ENCODE data around the gene TIMMDC1. TPM values are rescaled to one million over a fixed set of nuclear protein-coding genes. Genes with fewer than 3 reads are reported as not detected.

The TIMMDC1 gene
- total and polyA plus RNA-seq, 10 donors = 33.0 to 85.7 (median 71.4) TPM

DNA sequence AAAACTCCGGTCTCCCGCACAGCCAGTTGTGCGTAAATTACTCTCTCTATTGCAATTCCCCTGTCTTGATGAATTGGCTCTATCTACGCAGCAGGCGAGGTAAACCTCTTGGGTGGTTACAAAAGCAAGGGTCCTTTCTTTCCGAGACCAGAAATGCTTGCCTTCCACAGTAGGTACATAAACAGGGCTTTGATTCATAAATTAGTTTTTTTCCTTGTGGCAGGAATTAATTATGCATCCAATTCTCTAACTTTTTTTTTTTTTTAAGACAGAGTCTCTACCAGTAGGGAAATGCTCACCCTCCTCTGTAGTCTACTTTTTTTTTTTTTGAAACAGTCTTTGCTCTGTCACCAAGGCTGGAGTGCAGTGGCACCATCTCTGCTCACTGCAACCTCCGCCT lies 44.8 kb downstream of the TIMMDC1 start:
- WGBS, 5 donors = 84 to 97% (median 92%) methylated on average over 7 of the region's 7 CpGs
- TF ChIP-seq POLR2AphosphoS5 (IDR thresholded peaks at IDR 0.05) = no peak
- TF ChIP-seq, protein P1, sequence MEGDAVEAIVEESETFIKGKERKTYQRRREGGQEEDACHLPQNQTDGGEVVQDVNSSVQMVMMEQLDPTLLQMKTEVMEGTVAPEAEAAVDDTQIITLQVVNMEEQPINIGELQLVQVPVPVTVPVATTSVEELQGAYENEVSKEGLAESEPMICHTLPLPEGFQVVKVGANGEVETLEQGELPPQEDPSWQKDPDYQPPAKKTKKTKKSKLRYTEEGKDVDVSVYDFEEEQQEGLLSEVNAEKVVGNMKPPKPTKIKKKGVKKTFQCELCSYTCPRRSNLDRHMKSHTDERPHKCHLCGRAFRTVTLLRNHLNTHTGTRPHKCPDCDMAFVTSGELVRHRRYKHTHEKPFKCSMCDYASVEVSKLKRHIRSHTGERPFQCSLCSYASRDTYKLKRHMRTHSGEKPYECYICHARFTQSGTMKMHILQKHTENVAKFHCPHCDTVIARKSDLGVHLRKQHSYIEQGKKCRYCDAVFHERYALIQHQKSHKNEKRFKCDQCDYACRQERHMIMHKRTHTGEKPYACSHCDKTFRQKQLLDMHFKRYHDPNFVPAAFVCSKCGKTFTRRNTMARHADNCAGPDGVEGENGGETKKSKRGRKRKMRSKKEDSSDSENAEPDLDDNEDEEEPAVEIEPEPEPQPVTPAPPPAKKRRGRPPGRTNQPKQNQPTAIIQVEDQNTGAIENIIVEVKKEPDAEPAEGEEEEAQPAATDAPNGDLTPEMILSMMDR (IDR thresholded peaks at IDR 0.05 in 8 of 11, conservative IDR thresholded peaks at IDR 0.05 in 3 of 11) = no peak
- TF ChIP-seq POLR2A (IDR thresholded peaks at IDR 0.05) = no peak
- H3K4me3 ChIP-seq = no peak overlapping the region
- no peaks in the 10 kb centered on the region for H3K36me3 ChIP-seq
- H3K9me3 ChIP-seq = no peaks in the 10 kb centered on the region
- intact Hi-C loops (cut with DNase I; ENCODE audit: low total_unique reads) = no loop called here
- no peak for DNase-seq
- peaks cover 0 to 8% (median 0%) of the 10 kb centered on the region in 6 donors for H3K4me1 ChIP-seq
- H3K27ac ChIP-seq = no peak overlapping the region
- no peaks in the 10 kb centered on the region for H3K27me3 ChIP-seq (replicated peaks in 1 of 7)

DNA sequence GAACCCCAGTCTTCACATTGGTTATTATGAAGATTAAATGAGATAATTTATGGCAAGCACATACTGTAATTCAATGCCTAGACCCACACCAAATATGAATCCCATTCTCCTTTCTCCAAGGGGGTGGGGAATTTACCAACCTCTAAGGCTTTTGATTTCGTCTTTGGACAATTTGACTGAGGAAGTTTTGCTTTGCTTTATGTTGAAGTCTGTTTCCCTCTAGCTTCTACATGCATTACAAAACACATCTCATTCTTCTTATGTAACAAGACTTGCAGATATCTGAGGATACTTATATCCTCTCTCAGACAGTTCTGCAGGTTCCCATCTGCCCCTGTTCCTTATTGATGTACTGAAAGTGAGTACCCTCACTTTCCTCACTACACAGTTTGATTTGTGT lies 48.9 kb downstream of the TIMMDC1 start:
- Histone ChIP-seq H3K4me1 (peaks cover 0 to 10% (median 0%) of the 10 kb centered on the region in 6 donors), H3K4me3 (no peak overlapping the region), H3K9me3 (no peaks in the 10 kb centered on the region), H3K27ac (peak overlapping the region in 1 of 8 donors; percentile 27), H3K36me3 (no peaks in the 10 kb centered on the region), H3K27me3 (replicated peaks in 1 of 7) (no peaks in the 10 kb centered on the region)
- intact Hi-C loops (cut with DNase I; ENCODE audit: low total_unique reads) = no loop called here
- TF ChIP-seq, protein P1 (IDR thresholded peaks at IDR 0.05 in 8 of 11, conservative IDR thresholded peaks at IDR 0.05 in 3 of 11) = no peak
- TF ChIP-seq POLR2AphosphoS5 (IDR thresholded peaks at IDR 0.05) (no peak), POLR2A (IDR thresholded peaks at IDR 0.05) (no peak)
- no peak for DNase-seq
- 37 to 81% (median 56%) methylated on average over 1 of the region's 1 CpG for WGBS, 5 donors

DNA sequence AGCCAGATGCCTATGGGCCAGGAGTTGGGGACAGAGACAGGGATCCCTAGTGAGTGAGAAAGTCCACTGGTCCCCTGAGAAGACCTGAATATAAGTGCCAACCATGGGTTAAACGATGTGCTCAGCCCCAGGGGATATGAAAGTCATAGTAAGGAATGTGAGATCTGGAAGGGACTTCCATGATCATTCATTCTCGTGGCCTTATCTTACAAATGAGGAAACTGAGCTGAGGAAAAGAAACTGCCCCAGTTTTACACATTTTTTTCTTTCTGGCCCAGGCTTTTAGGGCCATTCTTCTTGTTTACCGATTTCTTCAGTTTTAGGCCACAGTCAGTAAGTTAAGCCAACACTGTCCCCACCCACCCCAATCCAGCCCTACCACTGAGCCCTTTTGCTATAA lies 50.0 kb downstream of the TIMMDC1 start:
- H3K4me3 ChIP-seq = no peak overlapping the region

GRCh38 chr3:119550192-119550910 lies 52.0 kb downstream of the TIMMDC1 start:
- TF ChIP-seq, protein P1 (IDR thresholded peaks at IDR 0.05 in 8 of 11, conservative IDR thresholded peaks at IDR 0.05 in 3 of 11) = no peak
- TF ChIP-seq POLR2A (IDR thresholded peaks at IDR 0.05) = no peak
- no peak for TF ChIP-seq POLR2AphosphoS5 (IDR thresholded peaks at IDR 0.05)
- Histone ChIP-seq H3K27me3 (replicated peaks in 1 of 7) (no peaks in the 10 kb centered on the region), H3K4me3 (no peak overlapping the region), H3K9me3 (no peaks in the 10 kb centered on the region), H3K27ac (peak overlapping the region in 1 of 8 donors; percentile 6), H3K36me3 (no peaks in the 10 kb centered on the region), H3K4me1 (peaks cover 1 to 18% (median 9%) of the 10 kb centered on the region in 6 donors)
- no peak for DNase-seq
- intact Hi-C loops (cut with DNase I; ENCODE audit: low total_unique reads) = no loop called here
- WGBS, 5 donors = 79 to 85% (median 79%) methylated on average over 9 of the region's 9 CpGs

More for the DNA sequence above, 50.0 kb downstream of the TIMMDC1 start:
- intact Hi-C loops (cut with DNase I; ENCODE audit: low total_unique reads) = no loop called here
- no peak for TF ChIP-seq POLR2A (IDR thresholded peaks at IDR 0.05)
- TF ChIP-seq, protein P1 (IDR thresholded peaks at IDR 0.05 in 8 of 11, conservative IDR thresholded peaks at IDR 0.05 in 3 of 11) = no peak
- no peak for TF ChIP-seq POLR2AphosphoS5 (IDR thresholded peaks at IDR 0.05)
- Histone ChIP-seq H3K27ac (peak overlapping the region in 3 of 8 donors; percentile 24 to 36 (median 28)), H3K27me3 (replicated peaks in 1 of 7) (no peaks in the 10 kb centered on the region), H3K36me3 (no peaks in the 10 kb centered on the region), H3K9me3 (no peaks in the 10 kb centered on the region), H3K4me1 (peaks cover 0 to 10% (median 0%) of the 10 kb centered on the region in 6 donors)
- DNase-seq = no peak
- WGBS, 5 donors = 31 to 69% (median 62%) methylated on average over 3 of the region's 3 CpGs

All from spleen (tissue), 11 donors.